Islet precursor cell (in vitro differentiated cells): ENCODE results near the gene RXFP1.
"Not testable (repeated sequence)": the region's sequence is repeated elsewhere in the genome, so short reads cannot be mapped to it uniquely, and the experiment has no call there.

Experiments
- DNase-seq: peaks from one replicate; pipeline ENCODE4 v3.0.0-alpha.2; 2018

RXFP1 gene

GRCh38 chr4:158621729-158622128, 100.0 kb downstream of the RXFP1 start:
- no peak for DNase-seq

DNA sequence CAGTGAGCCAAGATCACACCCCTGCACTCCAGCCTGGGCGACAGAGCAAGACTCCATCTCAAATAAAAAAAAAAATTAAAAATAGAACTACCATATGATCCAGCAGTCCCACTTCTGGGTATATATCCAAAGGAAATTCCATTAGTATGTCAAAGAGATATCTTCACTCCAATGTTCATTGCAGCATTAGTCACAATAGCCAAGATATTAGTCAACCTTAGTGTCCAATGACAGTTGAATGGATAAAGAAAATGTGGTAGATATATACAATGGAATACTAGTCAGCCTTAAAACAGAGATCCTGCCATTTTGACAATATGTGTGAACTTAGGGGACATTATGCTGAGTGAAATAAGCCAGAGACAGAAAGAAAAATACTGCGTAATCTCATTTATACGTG, 100.6 kb downstream of the RXFP1 start:
- DNase-seq: no peak

GRCh38 chr4:158624889-158625478, 103.3 kb downstream of the RXFP1 start:
- DNase-seq: no peak

GRCh38 chr4:158625544-158625943, 103.9 kb downstream of the RXFP1 start:
- DNase-seq: no peak

GRCh38 chr4:158630893-158631292, 109.2 kb downstream of the RXFP1 start:
- DNase-seq: no peak

GRCh38 chr4:158636619-158637018, 114.9 kb downstream of the RXFP1 start:
- no peak for DNase-seq

GRCh38 chr4:158644356-158644755, 122.7 kb downstream of the RXFP1 start:
- DNase-seq: no peak

- DNase-seq: no peak
Observed at GRCh38 chr4:158644760-158645159, 123.1 kb downstream of the RXFP1 start.

DNA sequence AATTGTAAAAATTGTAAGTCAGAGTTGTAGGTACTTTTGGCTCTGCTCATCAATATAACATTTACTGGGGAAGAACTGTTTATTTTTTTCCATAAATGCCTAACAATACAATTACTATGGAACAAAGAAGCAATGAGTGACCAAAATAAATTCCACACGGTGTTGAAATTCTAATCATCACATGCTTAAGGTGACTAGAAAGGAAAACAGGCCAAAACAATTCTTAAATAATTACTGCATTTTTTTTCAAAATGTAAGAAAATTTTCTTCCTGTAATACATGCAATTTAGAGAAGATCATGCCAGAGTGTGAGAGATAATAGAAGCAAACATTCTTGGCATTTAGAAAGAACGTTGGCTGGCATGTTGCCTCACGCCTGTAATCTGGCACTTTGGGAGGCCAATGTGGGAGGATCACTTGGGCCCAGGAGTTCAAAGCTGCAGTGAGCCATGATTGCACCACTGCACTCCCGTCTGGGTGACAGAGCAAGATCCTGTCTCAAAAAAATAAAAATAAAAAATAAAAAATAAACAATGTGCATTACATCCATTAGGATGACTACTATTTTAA, 127.5 kb downstream of the RXFP1 start:
- DNase-seq: no peak

DNA sequence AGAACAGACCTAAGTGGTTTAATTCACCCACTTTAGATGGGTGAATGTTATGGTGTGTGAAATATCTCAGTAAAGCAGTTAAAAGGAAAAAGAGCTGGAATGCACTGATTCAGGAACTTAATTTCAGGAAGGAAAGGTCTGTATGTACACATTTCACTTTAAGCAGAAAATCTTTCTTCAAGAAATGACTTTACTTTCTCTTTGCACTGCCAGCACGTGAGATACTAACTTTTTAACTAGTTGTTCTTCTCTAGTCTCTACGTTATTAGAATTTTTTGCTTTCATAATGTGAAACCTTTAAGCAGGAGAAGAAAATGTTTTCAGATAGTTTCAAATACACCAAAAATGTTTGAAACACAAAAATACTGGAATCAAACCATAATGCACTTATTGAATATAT, 131.2 kb downstream of the RXFP1 start:
- DNase-seq: no peak

- DNase-seq: peak; percentile 61
Observed at GRCh38 chr4:158656439-158656838, 134.8 kb downstream of the RXFP1 start.

DNA sequence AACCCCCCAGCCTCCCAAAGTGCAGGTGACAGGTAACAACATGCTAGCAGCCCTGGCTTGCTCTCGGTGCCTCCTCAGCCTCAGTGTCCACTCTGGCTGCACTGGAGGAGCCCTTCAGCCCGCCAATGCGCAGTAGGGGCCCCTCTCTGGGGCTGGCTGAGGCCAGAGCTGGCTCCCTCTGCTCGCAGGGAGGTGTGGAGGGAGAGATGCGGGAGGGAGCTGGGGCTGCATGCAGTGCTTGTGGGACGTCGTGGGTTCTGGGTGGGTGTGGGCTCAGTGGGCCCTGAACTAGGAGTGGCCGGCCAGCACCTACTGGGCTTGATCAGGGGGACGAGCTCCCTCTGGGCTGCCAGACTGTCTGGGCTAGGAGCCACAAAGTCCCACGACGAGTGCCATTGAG, 135.6 kb downstream of the RXFP1 start:
- no peak for DNase-seq

GRCh38 chr4:158663255-158663654, 141.6 kb downstream of the RXFP1 start:
- not testable (repeated sequence) for DNase-seq

- not testable (repeated sequence) for DNase-seq
Observed at GRCh38 chr4:158663707-158664625, 142.3 kb downstream of the RXFP1 start.

DNA sequence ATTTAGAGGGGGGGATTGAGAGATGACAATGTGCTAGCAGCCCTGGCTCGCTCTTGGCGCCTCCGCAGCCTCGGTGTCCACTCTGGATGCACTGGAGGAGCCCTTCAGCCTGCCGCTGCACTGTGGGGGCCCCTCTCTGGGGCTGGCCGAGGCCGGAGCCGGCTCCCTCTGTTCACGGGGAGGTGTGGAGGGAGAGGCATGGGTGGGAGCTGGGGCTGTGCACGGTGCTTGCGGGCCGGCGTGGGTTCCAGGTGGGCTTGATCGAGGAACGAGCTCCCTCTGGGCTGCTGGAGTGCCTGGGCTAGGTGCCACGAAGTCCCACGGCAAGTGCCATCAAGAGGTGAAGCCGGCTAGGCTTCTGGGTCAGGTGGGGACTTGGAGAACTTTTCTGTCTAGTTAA, 143.1 kb downstream of the RXFP1 start:
- DNase-seq: no peak

GRCh38 chr4:158666892-158667291, 145.2 kb downstream of the RXFP1 start:
- DNase-seq: no peak

- no peak for DNase-seq
Observed at GRCh38 chr4:158667651-158668198, 146.0 kb downstream of the RXFP1 start.

GRCh38 chr4:158669310-158669709, 147.6 kb downstream of the RXFP1 start:
- no peak for DNase-seq

DNA sequence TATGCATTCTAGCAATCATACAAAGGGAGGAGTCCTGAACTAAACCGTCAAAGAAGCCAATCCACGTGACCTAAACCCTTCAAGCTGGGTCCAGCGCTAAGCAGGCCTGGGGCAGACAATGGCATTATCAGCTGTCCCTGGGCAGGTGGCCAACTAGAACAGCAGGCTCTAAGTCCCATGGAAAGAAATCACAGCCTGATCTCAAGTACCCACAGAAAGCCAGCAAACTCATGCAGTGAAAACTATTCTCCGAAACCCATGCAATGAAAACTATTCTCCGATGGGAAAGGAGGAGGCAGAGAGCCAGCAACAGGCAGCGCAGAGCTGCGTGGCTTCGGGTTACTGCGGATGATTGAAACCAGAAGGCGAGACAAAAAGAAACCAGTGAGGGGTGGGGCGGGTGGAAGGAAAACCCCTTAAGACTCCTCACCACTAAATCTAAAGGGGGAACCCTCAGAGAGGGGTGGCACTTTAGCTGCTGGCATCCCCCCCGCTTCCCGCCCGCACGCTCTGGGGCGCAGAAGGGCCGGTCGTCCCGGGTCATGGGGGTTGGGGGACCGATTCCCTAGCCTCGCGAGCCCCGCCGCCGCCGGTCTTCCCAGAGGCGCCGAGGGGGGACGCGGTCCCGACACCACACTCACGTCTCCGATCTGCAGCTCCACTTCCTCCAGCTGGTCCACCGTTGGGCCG, 149.4 kb downstream of the RXFP1 start:
- peak; percentile 82 for DNase-seq

DNA sequence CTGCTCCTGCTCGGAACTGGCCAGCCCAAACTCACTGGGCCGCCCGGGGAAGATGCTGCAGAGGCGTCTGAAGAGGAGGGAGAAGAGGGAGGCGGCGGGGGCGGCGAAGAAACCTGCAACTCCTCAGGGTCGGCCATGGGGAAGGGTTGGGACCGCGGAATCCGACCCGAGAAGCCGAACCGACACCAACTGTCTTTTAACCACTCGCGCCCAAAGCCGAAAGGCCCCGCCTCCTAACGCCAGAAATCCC, 149.9 kb downstream of the RXFP1 start, which contains the start of gene C4orf46:
Gene C4orf46, minus strand, starts transcription at position 223 of the 250 bp plus-strand sequence. Its CDS starts 86 bp downstream, at position 137.
- no peak for DNase-seq

- peak; percentile 100 for DNase-seq
Observed at GRCh38 chr4:158671915-158672806, 150.5 kb downstream of the RXFP1 start, which contains the start of gene ETFDH. Gene ETFDH, plus strand, starts transcription at chr4:158672296. Its CDS starts 161 bp downstream, at chr4:158672457.

DNA sequence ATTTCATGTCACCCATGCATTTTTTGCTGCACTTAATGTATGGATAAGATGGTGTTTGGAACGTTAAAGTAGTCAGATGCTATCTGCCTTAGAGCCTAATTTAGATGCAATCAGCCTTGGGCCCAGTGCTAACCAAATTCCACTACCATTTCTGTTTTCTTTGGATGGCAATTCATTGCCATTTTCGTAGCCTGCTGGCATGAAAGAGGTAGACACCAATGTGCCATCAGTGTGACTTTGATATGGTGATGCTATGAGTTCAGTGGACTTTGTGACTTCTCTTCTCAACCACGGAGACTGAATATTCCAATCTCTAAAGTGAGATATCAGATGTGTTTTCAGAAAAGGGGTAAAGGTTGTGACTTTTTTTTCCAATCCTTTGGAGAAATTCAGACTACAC, 152.0 kb downstream of the RXFP1 start:
- DNase-seq: no peak
